Activated CD4-positive, alpha-beta T cell treated with anti-CD3 and anti-CD28 coated beads, Interleukin-2, amount 10 ng/mL, durations not matched to agents 7 days and 5 days (primary cell): Measurements from ENCODE around the gene NCCRP1. TPM values are rescaled to one million over a fixed set of nuclear protein-coding genes. Genes with fewer than 3 reads are reported as not detected.

Experiments
- CTCF ChIA-PET: fragments of 350-600 bp; sonication (Branson Sonifier 250); formaldehyde crosslinking; loops from one replicate; lab custom pipeline; 2021; ENCODE audit warnings: antibody characterized with exemption; lab: Charles Lee
- POLR2A ChIA-PET: fragments of 350-600 bp; sonication (Branson Sonifier 250); formaldehyde crosslinking; loops from one replicate; lab custom pipeline; 2021; ENCODE audit warnings: antibody characterized with exemption; lab: Charles Lee
- DNase-seq: peaks from one replicate; pipeline ENCODE4 v3.0.0-alpha.2; 2020
- H3K27ac Mint-ChIP-seq: one replicate; pipeline ENCODE4 v1.8.0; 2021; ENCODE audit warnings: mild to moderate bottlenecking, moderate library complexity, mixed read lengths
- H3K27me3 Mint-ChIP-seq: one replicate; pipeline ENCODE4 v1.8.0; 2021; ENCODE audit warnings: mixed read lengths
- H3K36me3 Mint-ChIP-seq: one replicate; pipeline ENCODE4 v1.8.0; 2021; ENCODE audit warnings: low read depth, mixed read lengths
- H3K4me1 Mint-ChIP-seq: one replicate; pipeline ENCODE4 v1.8.0; 2021; ENCODE audit warnings: mixed read lengths
- H3K4me3 Mint-ChIP-seq: one replicate; pipeline ENCODE4 v1.8.0; 2021; ENCODE audit warnings: mild to moderate bottlenecking, moderate library complexity, mixed read lengths
- H3K9me3 Mint-ChIP-seq: one replicate; pipeline ENCODE4 v1.8.0; 2021; ENCODE audit warnings: mixed read lengths
- total RNA-seq, 2 experiments: library from RNA; stranded (reverse); gene quantifications; one replicate each; pipeline ENCODE4 v1.2.3, GENCODE V29; 2021

The NCCRP1 gene
- not detected for total RNA-seq

DNA sequence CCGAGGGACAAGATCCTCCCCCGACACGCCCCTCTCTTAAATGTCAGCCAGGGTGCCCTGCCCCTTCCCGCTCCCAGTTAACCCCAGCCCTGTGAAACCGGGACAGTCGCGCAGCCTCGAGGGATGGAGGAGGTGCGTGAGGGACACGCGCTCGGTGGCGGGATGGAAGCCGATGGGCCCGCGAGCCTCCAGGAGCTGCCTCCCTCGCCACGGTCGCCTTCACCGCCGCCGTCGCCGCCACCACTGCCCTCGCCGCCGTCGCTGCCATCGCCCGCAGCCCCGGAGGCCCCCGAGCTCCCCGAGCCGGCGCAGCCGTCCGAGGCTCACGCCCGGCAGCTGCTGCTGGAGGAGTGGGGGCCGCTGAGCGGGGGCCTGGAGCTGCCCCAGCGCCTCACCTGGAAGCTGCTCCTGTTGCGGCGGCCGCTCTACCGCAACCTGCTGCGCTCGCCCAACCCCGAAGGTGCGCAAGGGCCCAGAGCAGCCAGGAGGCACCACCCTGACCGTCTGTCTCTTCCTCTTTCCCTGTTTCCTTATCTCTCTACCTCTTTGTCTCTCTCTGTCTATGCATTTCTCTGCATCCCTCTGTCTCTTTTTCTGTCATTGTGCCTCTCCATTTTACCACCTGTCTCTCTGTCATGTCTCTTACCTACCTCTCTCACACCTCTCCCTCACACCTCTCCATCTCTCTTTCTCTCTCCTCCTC, at the start of gene NCCRP1:
Gene NCCRP1 (plus strand): TSS at position 105 of the 703 bp plus-strand sequence. CDS start 19 bp downstream, at position 124.
- peak within 1 kb of the TSS; percentile 14 for H3K27ac Mint-ChIP-seq
- no peaks in the 10 kb centered on the region for H3K36me3 Mint-ChIP-seq
- no peak for DNase-seq
- no peaks in the 10 kb centered on the region for H3K9me3 Mint-ChIP-seq
- POLR2A ChIA-PET: no interaction called here
- H3K27me3 Mint-ChIP-seq: peaks cover 56% of the 10 kb centered on the region
- peaks cover 23% of the 10 kb centered on the region for H3K4me1 Mint-ChIP-seq
- H3K4me3 Mint-ChIP-seq: peak within 1 kb of the TSS; percentile 20
- CTCF ChIA-PET: interaction anchor here (0.6 to 1.6 kb wide), 2 partner anchors 22 to 284 kb away, joined by 3 read pairs; partner anchors contain the start of gene TIMM50

- H3K27ac Mint-ChIP-seq: no peak overlapping the region
- no peaks in the 10 kb centered on the region for H3K9me3 Mint-ChIP-seq
- H3K4me3 Mint-ChIP-seq: no peak overlapping the region
- ChIA-PET POLR2A (no interaction called here), CTCF (interaction anchor here (0.7 kb wide), 1 partner anchor 27 kb away, joined by 3 read pairs; no protein-coding TSS in a partner anchor)
- no peak for DNase-seq
- H3K36me3 Mint-ChIP-seq: no peaks in the 10 kb centered on the region
- H3K4me1 Mint-ChIP-seq: peaks cover 6% of the 10 kb centered on the region
- no peaks in the 10 kb centered on the region for H3K27me3 Mint-ChIP-seq
Measured at GRCh38 chr19:39147480-39147879, 49.3 kb upstream of the NCCRP1 start.

- Mint-ChIP-seq H3K36me3 (no peaks in the 10 kb centered on the region), H3K27ac (no peak overlapping the region), H3K9me3 (no peaks in the 10 kb centered on the region), H3K4me1 (peaks cover 6% of the 10 kb centered on the region), H3K4me3 (no peak overlapping the region), H3K27me3 (no peaks in the 10 kb centered on the region)
- ChIA-PET POLR2A (no interaction called here), CTCF (interaction anchor here (1.0 to 1.3 kb wide), 3 partner anchors 39 to 55 kb away, joined by 3 to 5 read pairs (median 3); partner anchors contain the start of gene SYCN)
- no peak for DNase-seq
Measured at GRCh38 chr19:39148939-39149529, 47.7 kb upstream of the NCCRP1 start.

- no peaks in the 10 kb centered on the region for H3K27me3 Mint-ChIP-seq
- ChIA-PET POLR2A (no interaction called here), CTCF (interaction anchor here (0.6 to 1.3 kb wide), 2 partner anchors 41 to 48 kb away, joined by 3 to 5 read pairs; no protein-coding TSS in a partner anchor)
- H3K4me3 Mint-ChIP-seq: no peak overlapping the region
- no peaks in the 10 kb centered on the region for H3K36me3 Mint-ChIP-seq
- no peak for DNase-seq
- H3K4me1 Mint-ChIP-seq: peaks cover 11% of the 10 kb centered on the region
- no peak overlapping the region for H3K27ac Mint-ChIP-seq
- no peaks in the 10 kb centered on the region for H3K9me3 Mint-ChIP-seq
Measured at GRCh38 chr19:39150235-39150634, 46.5 kb upstream of the NCCRP1 start.

GRCh38 chr19:39150807-39151600, 45.8 kb upstream of the NCCRP1 start:
- Mint-ChIP-seq H3K36me3 (no peaks in the 10 kb centered on the region), H3K4me3 (no peak overlapping the region), H3K4me1 (peaks cover 14% of the 10 kb centered on the region), H3K27ac (no peak overlapping the region), H3K27me3 (no peaks in the 10 kb centered on the region), H3K9me3 (no peaks in the 10 kb centered on the region)
- ChIA-PET POLR2A (no interaction called here), CTCF (no interaction called here)
- no peak for DNase-seq

- Mint-ChIP-seq H3K27ac (no peak overlapping the region), H3K4me1 (peaks cover 18% of the 10 kb centered on the region), H3K36me3 (no peaks in the 10 kb centered on the region), H3K27me3 (no peaks in the 10 kb centered on the region), H3K4me3 (no peak overlapping the region), H3K9me3 (no peaks in the 10 kb centered on the region)
- POLR2A ChIA-PET: no interaction called here
- no peak for DNase-seq
- CTCF ChIA-PET: interaction anchor here (0.7 kb wide), 1 partner anchor 218 kb away, joined by 3 read pairs; no protein-coding TSS in a partner anchor
Measured at GRCh38 chr19:39152066-39152465, 44.7 kb upstream of the NCCRP1 start.

DNA sequence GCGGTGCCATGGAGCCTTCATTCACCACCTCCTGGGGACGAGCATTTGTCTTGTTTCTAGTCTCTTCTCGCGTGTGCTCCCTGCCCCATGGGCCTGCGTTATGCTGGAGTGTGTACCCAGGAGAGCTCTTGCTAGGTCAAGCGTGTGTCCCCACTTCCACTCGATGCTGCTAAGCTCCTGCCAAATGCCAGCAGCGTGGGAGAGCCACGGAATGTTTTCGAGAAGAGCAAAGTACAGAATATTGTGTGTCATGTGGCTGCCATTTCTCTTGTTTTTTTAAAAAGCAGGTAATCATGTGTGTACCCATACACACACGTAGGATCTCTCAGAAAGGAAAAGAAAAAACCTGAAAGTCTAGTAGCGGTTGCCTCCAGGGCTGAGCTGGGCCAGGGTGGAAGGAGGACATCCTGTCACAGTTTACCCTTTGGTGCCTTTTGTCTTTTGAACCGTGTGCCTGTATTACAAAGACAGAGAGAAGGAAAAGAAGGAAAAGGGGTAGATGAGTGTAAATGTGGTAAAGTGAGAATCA, 42.6 kb upstream of the NCCRP1 start:
- Mint-ChIP-seq H3K4me1 (peaks cover 20% of the 10 kb centered on the region), H3K4me3 (no peak overlapping the region), H3K9me3 (no peaks in the 10 kb centered on the region), H3K27me3 (no peaks in the 10 kb centered on the region), H3K27ac (no peak overlapping the region), H3K36me3 (no peaks in the 10 kb centered on the region)
- CTCF ChIA-PET: no interaction called here
- no peak for DNase-seq
- POLR2A ChIA-PET: no interaction called here

- Mint-ChIP-seq H3K4me3 (no peak overlapping the region), H3K9me3 (no peaks in the 10 kb centered on the region), H3K36me3 (no peaks in the 10 kb centered on the region), H3K4me1 (peaks cover 20% of the 10 kb centered on the region), H3K27ac (no peak overlapping the region), H3K27me3 (no peaks in the 10 kb centered on the region)
- no peak for DNase-seq
- ChIA-PET POLR2A (no interaction called here), CTCF (no interaction called here)
Measured at GRCh38 chr19:39154629-39155100, 42.1 kb upstream of the NCCRP1 start.

- no peak overlapping the region for H3K27ac Mint-ChIP-seq
- CTCF ChIA-PET: no interaction called here
- no peaks in the 10 kb centered on the region for H3K9me3 Mint-ChIP-seq
- H3K4me3 Mint-ChIP-seq: no peak overlapping the region
- POLR2A ChIA-PET: no interaction called here
- no peaks in the 10 kb centered on the region for H3K27me3 Mint-ChIP-seq
- DNase-seq: no peak
- H3K4me1 Mint-ChIP-seq: peaks cover 20% of the 10 kb centered on the region
- no peaks in the 10 kb centered on the region for H3K36me3 Mint-ChIP-seq
Measured at GRCh38 chr19:39155114-39155700, 41.6 kb upstream of the NCCRP1 start.

- peaks cover 20% of the 10 kb centered on the region for H3K4me1 Mint-ChIP-seq
- H3K36me3 Mint-ChIP-seq: no peaks in the 10 kb centered on the region
- H3K27ac Mint-ChIP-seq: peak overlapping the region; percentile 76
- ChIA-PET POLR2A (no interaction called here), CTCF (no interaction called here)
- H3K4me3 Mint-ChIP-seq: no peak overlapping the region
- DNase-seq: no peak
- no peaks in the 10 kb centered on the region for H3K27me3 Mint-ChIP-seq
- no peaks in the 10 kb centered on the region for H3K9me3 Mint-ChIP-seq
Measured at GRCh38 chr19:39155741-39156140, 41.0 kb upstream of the NCCRP1 start.

- Mint-ChIP-seq H3K36me3 (no peaks in the 10 kb centered on the region), H3K27ac (no peak overlapping the region), H3K9me3 (no peaks in the 10 kb centered on the region), H3K4me1 (peaks cover 20% of the 10 kb centered on the region), H3K27me3 (no peaks in the 10 kb centered on the region), H3K4me3 (no peak overlapping the region)
- DNase-seq: no peak
- POLR2A ChIA-PET: no interaction called here
- CTCF ChIA-PET: no interaction called here
Measured at GRCh38 chr19:39156326-39157230, 40.2 kb upstream of the NCCRP1 start.
